NB4 (cell line): ENCODE results near the gene PCCA.

Experiments used
- DNase-seq: peaks from one replicate; pipeline ENCODE4 v3.0.0; 2010; ENCODE audit warnings: low read depth
- H3K4me3 ChIP-seq: one replicate; pipeline ENCODE4 v1.5.1; 2011; ENCODE audit warnings: mild to moderate bottlenecking, low read depth, low read length, moderate library complexity
- MAX ChIP-seq: IDR thresholded peaks from 2 replicates; pipeline ENCODE4 v1.6.1; 2011; ENCODE audit warnings: low read depth, low read length
- MYC ChIP-seq: IDR thresholded peaks from 2 replicates; pipeline ENCODE4 v1.6.1; 2011; ENCODE audit warnings: low read depth, low read length
- POLR2A ChIP-seq: IDR thresholded peaks from 2 replicates; pipeline ENCODE4 v1.6.1; 2011; ENCODE audit warnings: mild to moderate bottlenecking; ENCODE audit not compliant: insufficient read length; ENCODE audit errors: extremely low read depth
- TF ChIP-seq, protein P1 (sequence below): IDR thresholded peaks from one replicate; pipeline ENCODE4 v1.5.1; 2012; ENCODE audit warnings: low read depth, low read length

PCCA gene

DNA sequence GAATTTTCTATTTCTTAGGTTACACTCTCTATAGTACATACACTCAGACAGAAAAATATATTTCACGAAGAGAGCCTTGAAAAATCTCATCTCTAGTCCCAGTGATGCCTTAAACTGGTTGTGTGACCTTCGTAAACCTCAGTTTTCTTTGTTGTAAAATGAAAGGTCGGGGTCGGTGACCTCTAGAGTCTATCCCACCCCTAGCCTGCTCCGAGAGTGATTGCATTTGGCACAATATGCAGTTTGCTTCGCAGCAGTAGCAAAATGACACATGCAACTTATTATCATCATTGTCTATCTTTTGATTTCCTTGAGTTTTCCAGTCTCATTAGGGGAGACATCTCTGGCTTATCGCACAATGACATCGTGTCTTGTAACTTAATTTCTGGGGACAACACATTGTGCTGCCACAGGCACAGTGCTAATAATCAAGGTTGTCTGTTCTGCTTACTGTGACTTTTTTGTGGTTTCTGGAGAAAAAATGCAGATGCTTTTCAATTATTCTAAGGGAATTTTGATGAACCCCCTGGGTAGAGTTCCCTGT lies 384.7 kb downstream of the PCCA start:
- DNase-seq = no peak
- TF ChIP-seq POLR2A (no peak), MAX (no peak), MYC (no peak)
- TF ChIP-seq, protein P1, sequence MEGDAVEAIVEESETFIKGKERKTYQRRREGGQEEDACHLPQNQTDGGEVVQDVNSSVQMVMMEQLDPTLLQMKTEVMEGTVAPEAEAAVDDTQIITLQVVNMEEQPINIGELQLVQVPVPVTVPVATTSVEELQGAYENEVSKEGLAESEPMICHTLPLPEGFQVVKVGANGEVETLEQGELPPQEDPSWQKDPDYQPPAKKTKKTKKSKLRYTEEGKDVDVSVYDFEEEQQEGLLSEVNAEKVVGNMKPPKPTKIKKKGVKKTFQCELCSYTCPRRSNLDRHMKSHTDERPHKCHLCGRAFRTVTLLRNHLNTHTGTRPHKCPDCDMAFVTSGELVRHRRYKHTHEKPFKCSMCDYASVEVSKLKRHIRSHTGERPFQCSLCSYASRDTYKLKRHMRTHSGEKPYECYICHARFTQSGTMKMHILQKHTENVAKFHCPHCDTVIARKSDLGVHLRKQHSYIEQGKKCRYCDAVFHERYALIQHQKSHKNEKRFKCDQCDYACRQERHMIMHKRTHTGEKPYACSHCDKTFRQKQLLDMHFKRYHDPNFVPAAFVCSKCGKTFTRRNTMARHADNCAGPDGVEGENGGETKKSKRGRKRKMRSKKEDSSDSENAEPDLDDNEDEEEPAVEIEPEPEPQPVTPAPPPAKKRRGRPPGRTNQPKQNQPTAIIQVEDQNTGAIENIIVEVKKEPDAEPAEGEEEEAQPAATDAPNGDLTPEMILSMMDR = no peak
- H3K4me3 ChIP-seq = no peak overlapping the region

- H3K4me3 ChIP-seq = no peak overlapping the region
- DNase-seq = no peak
- TF ChIP-seq MAX = no peak
- TF ChIP-seq, protein P1 = no peak
- TF ChIP-seq MYC = no peak
- no peak for TF ChIP-seq POLR2A
These were observed 388.1 kb downstream of the PCCA start for GRCh38 chr13:100476963-100477362.

DNA sequence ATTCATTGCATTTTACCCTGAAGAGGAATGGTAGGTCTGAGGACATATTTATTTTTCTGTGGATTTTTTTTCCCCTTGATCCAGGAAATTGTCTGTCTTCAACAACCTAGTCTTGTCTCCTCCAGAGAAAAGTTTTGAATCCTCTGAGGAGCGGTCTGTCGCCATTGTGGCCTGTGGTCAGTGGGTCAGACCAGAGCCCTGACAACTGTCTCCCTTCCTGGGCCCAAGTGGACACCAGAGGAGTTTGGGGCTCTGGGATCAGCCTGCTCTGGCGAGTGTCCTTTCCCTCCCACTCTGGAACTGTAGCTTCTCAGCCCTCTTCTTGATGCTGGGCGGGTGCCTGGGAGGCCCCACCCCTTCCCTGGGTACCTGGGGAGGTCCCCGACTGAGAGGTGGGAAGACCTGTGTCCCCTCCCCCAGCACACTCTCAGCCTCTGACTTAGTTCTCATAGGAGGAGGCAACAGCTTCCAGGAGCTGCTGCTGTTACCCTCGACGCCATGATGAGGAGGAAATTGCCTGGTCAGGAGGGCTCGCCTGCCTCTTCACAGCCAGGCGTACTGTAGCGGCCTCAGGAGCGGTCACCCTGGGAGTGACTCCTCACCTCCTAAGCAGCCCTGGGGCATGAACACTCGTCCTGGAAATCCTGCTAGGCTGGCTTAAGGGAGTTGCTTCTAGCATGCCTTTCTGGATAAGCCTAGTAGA lies 389.4 kb downstream of the PCCA start:
- H3K4me3 ChIP-seq = no peak overlapping the region
- TF ChIP-seq MYC = no peak
- no peak for TF ChIP-seq MAX
- TF ChIP-seq, protein P1 = no peak
- DNase-seq = no peak

- H3K4me3 ChIP-seq = no peak overlapping the region
- peak; percentile 38 for DNase-seq
- no peak for TF ChIP-seq MAX
- no peak for TF ChIP-seq POLR2A
- 0 out of 2 replicates have a peak, but pooled peaks have one; percentile 24 for TF ChIP-seq MYC
- TF ChIP-seq, protein P1 = no peak
These were observed 391.8 kb downstream of the PCCA start for GRCh38 chr13:100480676-100481075.

- TF ChIP-seq, protein P1 = no peak
- TF ChIP-seq MAX = no peak
- TF ChIP-seq MYC = no peak
- TF ChIP-seq POLR2A = no peak
- no peak for DNase-seq
- H3K4me3 ChIP-seq = no peak overlapping the region
These were observed 394.2 kb downstream of the PCCA start for GRCh38 chr13:100483139-100483538.
